Tibial artery (tissue), 4 donors: ENCODE data around the gene ALG10B.
"Not testable (repeated sequence)": the region's sequence is repeated elsewhere in the genome, so short reads cannot be mapped to it uniquely, and the experiment has no call there.

Experiments
- DNase-seq, 2 donors: peaks; one replicate each; pipeline ENCODE4 v3.0.0-alpha.2; 2019
- H3K27ac ChIP-seq, 2 donors: fragments of 200-600 bp; sonication (generic) in 1 of 2; 1 replicate in 1 of 2; 2 replicates in 1 of 2; pipeline ENCODE4 v1.5.1; 2018 to 2019; ENCODE audit warnings: mild to moderate bottlenecking in 1 of 2
- H3K27me3 ChIP-seq, 2 donors: fragments of 200-600 bp; sonication (generic) in 1 of 2; one replicate each; pipeline versions ENCODE4 v1.5.1 to v1.6.0; 2016 to 2019
- H3K36me3 ChIP-seq, 3 donors: fragments of 200-600 bp; sonication (generic) in 2 of 3; one replicate each; pipeline ENCODE4 v1.5.1; 2016 to 2019; ENCODE audit warnings: mild to moderate bottlenecking in 2 of 3
- H3K4me1 ChIP-seq, 4 donors: fragments of 200-600 bp; sonication (generic) in 2 of 4; 1 replicate in 3 of 4; 2 replicates in 1 of 4; pipeline ENCODE4 v1.5.1; 2016 to 2019
- H3K4me3 ChIP-seq, 2 donors: fragments of 200-600 bp; sonication (generic) in 1 of 2; 1 replicate in 1 of 2; 2 replicates in 1 of 2; pipeline ENCODE4 v1.5.1; 2018 to 2019; ENCODE audit warnings: mild to moderate bottlenecking in 2 of 2
- H3K9me3 ChIP-seq, 3 donors: fragments of 200-600 bp; sonication (generic) in 1 of 3; one replicate each; pipeline ENCODE4 v1.5.1; 2016 to 2019
- CTCF ChIP-seq, 2 experiments: fragments of 200-600 bp in 1 of 2; fragments of 450-650 bp in 1 of 2; IDR thresholded peaks; one replicate each; pipeline ENCODE4 v1.5.1; 2017 to 2019; ENCODE audit warnings: antibody characterized with exemption in 2 of 2, mild to moderate bottlenecking in 1 of 2, moderate library complexity in 1 of 2
- intact Hi-C: fragments of 100-400 bp; cut with DNase I; formaldehyde crosslinking; loops from one replicate; pipeline ENCODE4 v1.15.0; 2023; ENCODE audit warnings: low total_unique reads

ALG10B gene

GRCh38 chr12:38289396-38289795, 27.2 kb upstream of the ALG10B start:
- Histone ChIP-seq H3K4me1 (no peaks in the 10 kb centered on the region), H3K9me3 (no peaks in the 10 kb centered on the region), H3K27me3 (no peaks in the 10 kb centered on the region), H3K4me3 (no peak overlapping the region), H3K36me3 (no peaks in the 10 kb centered on the region), H3K27ac (no peak overlapping the region)
- intact Hi-C loops: no loop called here
- TF ChIP-seq CTCF (IDR thresholded peaks at IDR 0.05): no peak
- no peak for DNase-seq

- H3K27ac ChIP-seq: no peak overlapping the region
- H3K4me1 ChIP-seq: no peaks in the 10 kb centered on the region
- H3K36me3 ChIP-seq: no peaks in the 10 kb centered on the region
- no peak overlapping the region for H3K4me3 ChIP-seq
- no peak for TF ChIP-seq CTCF (IDR thresholded peaks at IDR 0.05)
- H3K9me3 ChIP-seq: no peaks in the 10 kb centered on the region
- no peak for DNase-seq
- no peaks in the 10 kb centered on the region for H3K27me3 ChIP-seq
- intact Hi-C loops: no loop called here
These were observed 25.4 kb upstream of the ALG10B start for GRCh38 chr12:38291160-38291559.

GRCh38 chr12:38302972-38303371, 13.6 kb upstream of the ALG10B start:
- H3K4me1 ChIP-seq, DNase-seq, intact Hi-C loops, H3K27ac ChIP-seq, H3K4me3 ChIP-seq, H3K27me3 ChIP-seq, H3K9me3 ChIP-seq, H3K36me3 ChIP-seq: not testable (repeated sequence)

GRCh38 chr12:38321966-38322365, 5.4 kb downstream of the ALG10B start:
- DNase-seq, H3K4me3 ChIP-seq, intact Hi-C loops, H3K36me3 ChIP-seq, H3K9me3 ChIP-seq, H3K27ac ChIP-seq, H3K27me3 ChIP-seq: not testable (repeated sequence)
- H3K4me1 ChIP-seq: peaks cover 0 to 12% (median 5%) of the 10 kb centered on the region in 4 donors

- intact Hi-C loops: loop anchor here (5.0 kb wide), 1 partner anchor 777 kb away; no protein-coding TSS in a partner anchor
- DNase-seq: no peak
- H3K27me3 ChIP-seq: no peaks in the 10 kb centered on the region
- H3K36me3 ChIP-seq: no peaks in the 10 kb centered on the region
- no peak overlapping the region for H3K4me3 ChIP-seq
- H3K4me1 ChIP-seq: peaks cover 0 to 3% (median 0%) of the 10 kb centered on the region in 4 donors
- no peaks in the 10 kb centered on the region for H3K9me3 ChIP-seq
- no peak overlapping the region for H3K27ac ChIP-seq
- TF ChIP-seq CTCF (IDR thresholded peaks at IDR 0.05): no peak
These were observed 8.3 kb downstream of the ALG10B start for GRCh38 chr12:38324912-38325311.

GRCh38 chr12:38327356-38327755, 10.8 kb downstream of the ALG10B start:
- Histone ChIP-seq H3K27me3 (no peaks in the 10 kb centered on the region), H3K4me3 (no peak overlapping the region), H3K36me3 (no peaks in the 10 kb centered on the region), H3K9me3 (no peaks in the 10 kb centered on the region), H3K27ac (no peak overlapping the region), H3K4me1 (peaks cover 0 to 3% (median 0%) of the 10 kb centered on the region in 4 donors)
- TF ChIP-seq CTCF (IDR thresholded peaks at IDR 0.05): no peak
- intact Hi-C loops: loop anchor here (5.0 kb wide), 1 partner anchor 775 kb away; no protein-coding TSS in a partner anchor
- DNase-seq: no peak

- TF ChIP-seq CTCF (IDR thresholded peaks at IDR 0.05): peak; percentile 42 to 63
These were observed 11.8 kb downstream of the ALG10B start for GRCh38 chr12:38328306-38328895.

GRCh38 chr12:38330414-38330813, 13.8 kb downstream of the ALG10B start:
- H3K36me3 ChIP-seq, H3K27me3 ChIP-seq, intact Hi-C loops, H3K27ac ChIP-seq, H3K9me3 ChIP-seq, DNase-seq, H3K4me1 ChIP-seq, H3K4me3 ChIP-seq: not testable (repeated sequence)

More at GRCh38 chr12:38328306-38328895, 11.8 kb downstream of the ALG10B start:
- no peak overlapping the region for H3K27ac ChIP-seq
- intact Hi-C loops: loop anchor here (5.0 kb wide), 1 partner anchor 774 kb away; no protein-coding TSS in a partner anchor
- no peak for DNase-seq
- H3K4me1 ChIP-seq: peaks cover 0 to 3% (median 0%) of the 10 kb centered on the region in 4 donors
- H3K27me3 ChIP-seq: no peaks in the 10 kb centered on the region
- no peak overlapping the region for H3K4me3 ChIP-seq
- no peaks in the 10 kb centered on the region for H3K36me3 ChIP-seq
- H3K9me3 ChIP-seq: no peaks in the 10 kb centered on the region
